Measurements from ENCODE around the gene SLC24A3. TPM values are rescaled to one million over a fixed set of nuclear protein-coding genes. Genes with fewer than 3 reads are reported as not detected.

The SLC24A3 gene
- total RNA-seq, 3 donors from 2014 or later, result 4.3 to 34.9 (median 5.7) TPM

DNA sequence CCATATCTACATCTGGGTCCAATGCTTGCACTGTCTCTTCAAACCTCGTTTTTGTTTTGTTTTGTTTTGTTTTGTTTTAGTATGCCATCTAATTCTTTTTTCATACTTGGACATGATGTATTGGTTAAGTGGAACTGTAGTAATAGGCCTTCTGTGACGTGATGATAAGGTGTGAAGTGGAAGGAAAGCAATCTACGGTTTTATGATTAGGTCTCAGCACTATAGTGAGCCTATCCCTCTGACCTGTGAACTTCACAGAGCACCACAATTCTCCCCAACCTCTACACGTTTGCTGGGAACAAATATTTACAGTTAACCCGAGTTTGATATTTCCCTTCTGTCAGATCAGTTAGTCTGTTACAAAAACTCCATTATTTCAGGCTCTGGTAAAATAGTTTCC lies 19.1 kb upstream of the SLC24A3 start:
- H3K9me3 ChIP-seq, result no peaks in the 10 kb centered on the region
- H3K36me3 ChIP-seq (ENCODE audit: low read depth), result no peaks in the 10 kb centered on the region
- no peak for TF ChIP-seq CTCF (IDR thresholded peaks at IDR 0.05)
- H3K4me3 ChIP-seq, result no peak overlapping the region
- ATAC-seq (peak; percentile 81), DNase-seq (no peak)
- no peaks in the 10 kb centered on the region for H3K4me1 ChIP-seq (ENCODE audit: low read depth)
- intact Hi-C loops (cut with DNase I, micrococcal nuclease), result no loop called here

DNA sequence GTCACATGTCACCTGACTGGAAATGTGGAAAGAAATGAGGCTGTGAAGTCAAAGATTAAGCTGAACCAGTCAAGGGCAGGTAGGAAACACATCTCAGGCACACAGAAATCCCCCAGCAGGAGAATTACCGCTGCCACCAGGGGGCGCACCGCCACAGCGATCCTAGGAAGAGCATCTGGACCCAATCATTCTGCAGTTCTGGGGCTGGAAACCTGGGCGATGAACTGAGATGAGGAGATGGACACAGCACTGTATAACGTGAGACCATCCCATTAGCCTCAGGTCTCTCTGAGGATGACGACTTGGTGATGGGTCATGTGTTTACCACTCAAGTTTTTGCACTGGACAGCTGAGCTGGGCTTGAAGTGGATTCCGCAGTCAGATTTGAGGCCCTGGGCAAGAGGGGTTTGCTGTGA lies 6.5 kb upstream of the SLC24A3 start:
- DNase-seq, result peak; percentile 65 to 88 (median 88)
- ATAC-seq, result peak; percentile 87
- TF ChIP-seq CTCF (IDR thresholded peaks at IDR 0.05), result peak; percentile 75
- H3K36me3 ChIP-seq (ENCODE audit: low read depth), result no peaks in the 10 kb centered on the region
- H3K9me3 ChIP-seq, result no peaks in the 10 kb centered on the region
- no peaks in the 10 kb centered on the region for H3K4me1 ChIP-seq (ENCODE audit: low read depth)
- H3K4me3 ChIP-seq, result no peak overlapping the region
- intact Hi-C loops (cut with DNase I, micrococcal nuclease), result loop anchor here (2.0 to 10.0 kb wide), 3 partner anchors 369 to 459 kb away; no protein-coding TSS in a partner anchor

GRCh38 chr20:19207541-19207940 lies 4.9 kb upstream of the SLC24A3 start:
- DNase-seq (no peak), ATAC-seq (no peak)
- H3K36me3 ChIP-seq (ENCODE audit: low read depth), result no peaks in the 10 kb centered on the region
- TF ChIP-seq CTCF (IDR thresholded peaks at IDR 0.05), result no peak
- H3K4me1 ChIP-seq (ENCODE audit: low read depth), result no peaks in the 10 kb centered on the region
- intact Hi-C loops (cut with DNase I, micrococcal nuclease), result loop anchor here (10.0 kb wide), 2 partner anchors 367 to 457 kb away; no protein-coding TSS in a partner anchor
- H3K9me3 ChIP-seq, result no peaks in the 10 kb centered on the region
- no peak overlapping the region for H3K4me3 ChIP-seq

GRCh38 chr20:19210391-19211155 lies 1.9 kb upstream of the SLC24A3 start:
- ATAC-seq (no peak), DNase-seq (no peak)
- H3K4me1 ChIP-seq (ENCODE audit: low read depth), result no peaks in the 10 kb centered on the region
- intact Hi-C loops (cut with DNase I, micrococcal nuclease), result no loop called here
- no peak for TF ChIP-seq CTCF (IDR thresholded peaks at IDR 0.05)
- no peaks in the 10 kb centered on the region for H3K9me3 ChIP-seq
- no peak overlapping the region for H3K4me3 ChIP-seq
- H3K36me3 ChIP-seq (ENCODE audit: low read depth), result no peaks in the 10 kb centered on the region

DNA sequence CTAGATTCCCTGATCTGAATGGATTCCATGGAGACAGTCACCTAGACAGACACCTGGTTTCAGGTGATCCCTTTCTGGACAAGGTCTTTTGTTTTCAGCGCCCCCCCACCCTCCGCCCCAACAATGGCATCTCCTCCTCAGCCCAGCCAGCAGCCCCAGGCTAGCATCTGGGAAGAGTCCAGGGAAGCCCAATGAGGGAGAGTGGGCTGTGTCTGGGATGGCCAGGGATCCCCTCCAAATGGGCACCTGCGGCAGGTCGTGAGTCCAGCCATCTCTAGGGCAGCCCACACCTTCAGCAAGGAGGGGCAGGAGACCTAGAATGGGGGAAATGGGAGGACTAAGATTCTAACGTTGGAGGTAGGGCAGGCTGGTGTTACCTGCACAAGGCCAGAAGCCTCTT lies 1.2 kb upstream of the SLC24A3 start:
- TF ChIP-seq CTCF (IDR thresholded peaks at IDR 0.05), result no peak
- intact Hi-C loops (cut with DNase I, micrococcal nuclease), result no loop called here
- H3K4me1 ChIP-seq (ENCODE audit: low read depth), result no peaks in the 10 kb centered on the region

More for the DNA sequence above, 1.2 kb upstream of the SLC24A3 start:
- ATAC-seq, result no peak
- H3K4me3 ChIP-seq, result no peak overlapping the region
- H3K36me3 ChIP-seq (ENCODE audit: low read depth), result no peaks in the 10 kb centered on the region
- DNase-seq, result peak in 1 of 3 donors; percentile 33
- H3K9me3 ChIP-seq, result no peaks in the 10 kb centered on the region
